K562 (cell line): ENCODE data around the gene PPCDC. TPM values are rescaled to one million over a fixed set of nuclear protein-coding genes. Genes with fewer than 3 reads are reported as not detected.

Experiments used
- ATF7 ChIP-seq: fragments of 450-650 bp; IDR thresholded peaks from 2 replicates; pipeline ENCODE4 v1.7.1; 2014; ENCODE audit warnings: mild to moderate bottlenecking, moderate library complexity
- CBFA2T2 ChIP-seq: fragments of 450-650 bp; conservative IDR thresholded peaks from 2 replicates; pipeline ENCODE4 v1.6.1; 2017; ENCODE audit warnings: mild to moderate bottlenecking
- CHD1 ChIP-seq: fragments of 200-600 bp; sonication (generic); IDR thresholded peaks from one replicate; pipeline ENCODE4 v1.6.1; 2012; ENCODE audit warnings: mild to moderate bottlenecking, moderate library complexity, low read length, inconsistent platforms
- CUX1 ChIP-seq: fragments of 200-800 bp; sonication (Bioruptor generic); IDR thresholded peaks from 2 replicates; pipeline ENCODE4 v1.6.1; 2016; ENCODE audit warnings: missing genetic modification characterization, missing compliant biosample characterization
- E2F3 ChIP-seq: fragments of 250-450 bp; sonication (Bioruptor Pico); IDR thresholded peaks from 2 replicates; pipeline ENCODE4 v1.4.0; 2020; ENCODE audit warnings: mild to moderate bottlenecking
- EP300 ChIP-seq: IDR thresholded peaks from 2 replicates; pipeline ENCODE4 v1.6.1; 2012; ENCODE audit warnings: low read length, improper control_type of control experiment
- FOSL1 ChIP-seq: fragments of 200-800 bp; sonication (Bioruptor generic); conservative IDR thresholded peaks from 2 replicates; pipeline ENCODE4 v1.6.1; 2016; ENCODE audit warnings: missing genetic modification characterization, missing compliant biosample characterization
- FUS ChIP-seq: fragments of 200-400 bp; formaldehyde crosslinking; optimal IDR thresholded peaks from 2 replicates; pipeline ENCODE3; 2017; ENCODE audit warnings: low read depth, low read length
- HDAC2 ChIP-seq: fragments of 450-650 bp; IDR thresholded peaks from 2 replicates; pipeline ENCODE4 v1.6.1; 2016; ENCODE audit warnings: mild to moderate bottlenecking
- KDM1A ChIP-seq, 2 experiments: fragments of 450-650 bp; IDR thresholded peaks; 2 replicates each; pipeline ENCODE4 v1.6.1; 2016; ENCODE audit warnings: mild to moderate bottlenecking in 2 of 2
- KLF16 ChIP-seq: IDR thresholded peaks from 2 replicates; pipeline ENCODE4 v1.6.1; 2016; ENCODE audit warnings: antibody characterized with exemption
- LCOR ChIP-seq: sonication (generic); formaldehyde crosslinking; IDR thresholded peaks from 2 replicates; pipeline ENCODE4 v1.8.0; 2022; ENCODE audit warnings: mild to moderate bottlenecking, missing genetic modification reagents
- LEF1 ChIP-seq: fragments of 450-650 bp; IDR thresholded peaks from 2 replicates; pipeline ENCODE4 v1.6.1; 2016; ENCODE audit warnings: mild to moderate bottlenecking
- POU5F1 ChIP-seq: fragments of 150-350 bp; IDR thresholded peaks from 2 replicates; pipeline ENCODE4 v1.6.1; 2014; ENCODE audit warnings: borderline replicate concordance, low read length, low read depth, mild to moderate bottlenecking; ENCODE audit not compliant: partially characterized antibody
- RB1 ChIP-seq: fragments of 450-650 bp; IDR thresholded peaks from 2 replicates; pipeline ENCODE4 v1.6.1; 2017; ENCODE audit warnings: low read depth, mild to moderate bottlenecking
- RUNX1 ChIP-seq: sonication (generic); IDR thresholded peaks from 2 replicates; pipeline ENCODE4 v1.6.1; 2016; ENCODE audit warnings: antibody characterized with exemption, low read depth
- STAT5A ChIP-seq: IDR thresholded peaks from 2 replicates; pipeline ENCODE4 v1.6.1; 2012; ENCODE audit warnings: low read length, inconsistent platforms, borderline replicate concordance
- ZBTB1 ChIP-seq: sonication (generic); formaldehyde crosslinking; IDR thresholded peaks from 2 replicates; pipeline ENCODE4 v1.8.1; 2023; ENCODE audit warnings: missing genetic modification reagents, low read depth, mild to moderate bottlenecking, borderline replicate concordance
- ZKSCAN1 ChIP-seq: fragments of 150-350 bp; IDR thresholded peaks from 2 replicates; pipeline ENCODE4 v1.6.1; 2016; ENCODE audit warnings: low read depth, low read length
- ZNF76 ChIP-seq: fragments of 250-450 bp; sonication (Bioruptor Pico); IDR thresholded peaks from 2 replicates; pipeline ENCODE4 v1.4.0; 2020; ENCODE audit warnings: mild to moderate bottlenecking, moderate library complexity, borderline replicate concordance
- polyA plus RNA-seq, 8 experiments: library from polyadenylated mRNA; depleted of rRNA in 4 of 8; stranded (reverse) in 5 of 8; unstranded in 3 of 8; fragments of >200 nt; fragmentation: Nextera tagmentation in 2 of 8; fragmentation: Illumina TruSeq in 1 of 8; extraction: Ambion mirVana in 2 of 8; extraction: Trizol in 1 of 8; gene quantifications; 2 replicates each; pipeline versions ENCODE4 v1.2.1 to v1.2.3, GENCODE V29; 2011 to 2014; ENCODE audit warnings: inconsistent platforms in 1 of 8, missing spikeins in 1 of 8
- total RNA-seq, 7 experiments: library from RNA; depleted of rRNA in 6 of 7; stranded (reverse); fragments of >200 nt in 6 of 7; fragmentation: Illumina TruSeq in 2 of 7; extraction: Trizol in 2 of 7; gene quantifications; 2 replicates each; pipeline versions ENCODE4 v1.2.1 to v1.2.3, GENCODE V29; 2011 to 2021; ENCODE audit warnings: low replicate concordance in 1 of 7
- TF ChIP-seq, protein P1 (sequence below): fragments of 250-450 bp; sonication (Bioruptor Pico); IDR thresholded peaks from 2 replicates; pipeline ENCODE4 v1.9.0; 2021; ENCODE audit warnings: mild to moderate bottlenecking, inconsistent platforms
- TF ChIP-seq, protein P2 (sequence below): fragments of 200-800 bp; sonication (Bioruptor generic); IDR thresholded peaks from 2 replicates; pipeline ENCODE4 v1.6.1; 2017; ENCODE audit warnings: missing genetic modification characterization, missing compliant biosample characterization

Gene PPCDC
- total and polyA plus RNA-seq, 9 of the 15 experiments (the other 6 are each of a cell fraction or from before 2014, with no cell fraction given), result 10.9 to 53.6 (median 16.7) TPM

DNA sequence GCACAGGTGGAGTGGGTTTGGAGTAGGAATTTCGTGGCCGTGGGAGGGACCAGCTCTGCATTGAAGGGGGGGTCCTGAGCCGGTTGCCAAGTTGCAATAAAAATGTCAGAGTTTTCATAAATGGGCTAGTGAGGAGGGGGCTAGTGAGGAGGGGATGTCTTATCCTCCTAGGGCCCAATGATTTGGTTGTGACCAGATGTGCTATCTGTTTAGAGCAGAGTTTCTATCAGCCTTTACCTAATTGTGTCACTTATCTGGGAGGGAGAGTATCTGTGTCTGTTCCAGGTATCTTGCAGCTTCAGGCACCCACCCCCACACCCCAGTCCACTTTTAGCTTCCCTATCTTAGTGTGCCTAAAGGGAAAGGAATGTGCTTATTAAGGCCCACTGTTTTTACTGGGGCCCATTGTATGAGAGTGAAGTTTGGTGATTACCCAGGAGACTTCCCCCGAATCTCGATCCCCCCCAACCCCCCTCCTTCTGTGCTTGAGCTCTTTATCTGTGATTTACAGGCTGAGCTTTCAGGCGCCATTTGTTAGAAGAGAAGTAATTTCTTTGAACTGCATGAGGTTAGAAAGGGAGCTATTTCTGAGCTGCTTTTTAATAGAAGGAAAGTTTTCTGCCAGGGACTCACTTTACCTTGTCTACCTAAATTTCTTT is 42.6 kb downstream of the PPCDC start (continued):
- TF ChIP-seq POU5F1 (no peak), RUNX1 (peak; percentile 96), LEF1 (peak; percentile 98), CBFA2T2 (peak; percentile 100), LCOR (peak; percentile 94), ATF7 (peak; percentile 94), ZKSCAN1 (peak; percentile 79), CHD1 (no peak), STAT5A (peak; percentile 98), FUS (no peak), KDM1A (IDR thresholded peaks at IDR 0.05) (peak; percentile 100), E2F3 (peak; percentile 50; the same call in 1 of the 2 replicates), FOSL1 (tag) (peak; percentile 97), RB1 (peak; percentile 81), HDAC2 (peak; percentile 100), ZBTB1 (no peak), EP300 (peak; percentile 98), ZNF76 (CRISPR knock-in tag) (peak; percentile 91), CUX1 (CRISPR knock-in tag) (peak; percentile 91), KLF16 (peak; percentile 100)
- TF ChIP-seq, protein P1, sequence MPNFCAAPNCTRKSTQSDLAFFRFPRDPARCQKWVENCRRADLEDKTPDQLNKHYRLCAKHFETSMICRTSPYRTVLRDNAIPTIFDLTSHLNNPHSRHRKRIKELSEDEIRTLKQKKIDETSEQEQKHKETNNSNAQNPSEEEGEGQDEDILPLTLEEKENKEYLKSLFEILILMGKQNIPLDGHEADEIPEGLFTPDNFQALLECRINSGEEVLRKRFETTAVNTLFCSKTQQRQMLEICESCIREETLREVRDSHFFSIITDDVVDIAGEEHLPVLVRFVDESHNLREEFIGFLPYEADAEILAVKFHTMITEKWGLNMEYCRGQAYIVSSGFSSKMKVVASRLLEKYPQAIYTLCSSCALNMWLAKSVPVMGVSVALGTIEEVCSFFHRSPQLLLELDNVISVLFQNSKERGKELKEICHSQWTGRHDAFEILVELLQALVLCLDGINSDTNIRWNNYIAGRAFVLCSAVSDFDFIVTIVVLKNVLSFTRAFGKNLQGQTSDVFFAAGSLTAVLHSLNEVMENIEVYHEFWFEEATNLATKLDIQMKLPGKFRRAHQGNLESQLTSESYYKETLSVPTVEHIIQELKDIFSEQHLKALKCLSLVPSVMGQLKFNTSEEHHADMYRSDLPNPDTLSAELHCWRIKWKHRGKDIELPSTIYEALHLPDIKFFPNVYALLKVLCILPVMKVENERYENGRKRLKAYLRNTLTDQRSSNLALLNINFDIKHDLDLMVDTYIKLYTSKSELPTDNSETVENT (CRISPR knock-in tag), result no peak
- TF ChIP-seq, protein P2, sequence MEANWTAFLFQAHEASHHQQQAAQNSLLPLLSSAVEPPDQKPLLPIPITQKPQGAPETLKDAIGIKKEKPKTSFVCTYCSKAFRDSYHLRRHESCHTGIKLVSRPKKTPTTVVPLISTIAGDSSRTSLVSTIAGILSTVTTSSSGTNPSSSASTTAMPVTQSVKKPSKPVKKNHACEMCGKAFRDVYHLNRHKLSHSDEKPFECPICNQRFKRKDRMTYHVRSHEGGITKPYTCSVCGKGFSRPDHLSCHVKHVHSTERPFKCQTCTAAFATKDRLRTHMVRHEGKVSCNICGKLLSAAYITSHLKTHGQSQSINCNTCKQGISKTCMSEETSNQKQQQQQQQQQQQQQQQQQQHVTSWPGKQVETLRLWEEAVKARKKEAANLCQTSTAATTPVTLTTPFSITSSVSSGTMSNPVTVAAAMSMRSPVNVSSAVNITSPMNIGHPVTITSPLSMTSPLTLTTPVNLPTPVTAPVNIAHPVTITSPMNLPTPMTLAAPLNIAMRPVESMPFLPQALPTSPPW (CRISPR knock-in tag), result peak; percentile 100
